ENCODE measurements around the gene KLRC4. TPM values are rescaled to one million over a fixed set of nuclear protein-coding genes. Genes with fewer than 3 reads are reported as not detected.
"Not testable (repeated sequence)": the region's sequence is repeated elsewhere in the genome, so short reads cannot be mapped to it uniquely, and the experiment has no call there.

Gene KLRC4
- total RNA-seq, 4 donors from 2014 or later: 1.4 to 2.2 TPM; not detected in 2

DNA sequence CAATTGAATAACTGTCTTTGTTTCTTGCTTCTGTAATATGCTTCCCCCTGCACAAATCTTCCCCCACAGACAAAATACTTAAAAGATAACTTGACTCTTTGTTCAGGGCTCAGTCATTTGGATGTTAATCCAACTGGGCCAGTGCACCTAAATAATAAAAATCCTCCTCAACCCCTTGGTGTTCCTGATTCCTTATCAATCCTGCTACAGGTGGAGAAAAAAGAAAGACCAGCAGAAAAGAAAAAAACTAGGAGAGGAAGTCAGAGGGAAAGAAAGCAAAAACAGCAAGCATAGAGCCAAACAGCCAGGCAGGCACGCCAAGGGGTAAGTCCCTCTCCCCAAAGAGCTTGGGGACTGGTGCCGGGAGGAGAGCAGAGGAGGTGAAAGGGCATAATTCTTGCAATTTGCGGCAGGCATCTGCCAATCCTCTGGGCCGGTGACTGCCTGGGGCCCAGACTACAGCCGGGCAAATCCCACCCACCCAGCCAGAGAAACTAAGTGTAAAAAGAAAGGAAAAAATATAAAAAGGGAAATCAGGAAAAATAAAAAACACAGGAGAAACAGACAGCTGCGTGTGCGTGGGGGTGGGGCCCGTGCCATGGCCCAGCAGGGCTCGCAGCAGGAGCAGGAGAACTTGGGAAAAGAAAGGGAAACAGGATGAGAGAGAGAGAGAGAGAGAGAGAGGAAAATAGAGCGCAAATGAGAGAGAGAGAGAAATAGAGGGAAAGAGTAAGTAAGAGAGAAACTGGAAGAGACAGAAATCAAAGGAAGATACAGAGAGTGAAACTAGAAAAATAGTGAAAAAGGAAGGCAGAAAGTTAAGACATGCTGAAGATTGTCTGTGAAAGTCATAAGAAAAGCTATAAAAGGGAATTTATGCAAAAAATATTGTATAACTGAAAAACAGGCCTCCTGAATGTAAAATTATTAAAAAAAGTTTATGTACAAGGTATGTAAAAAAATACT lies 41.1 kb downstream of the KLRC4 start:
- TF ChIP-seq POLR2AphosphoS5 (IDR thresholded peaks at IDR 0.05): no peak
- no peak for TF ChIP-seq EP300 (IDR thresholded peaks at IDR 0.05; ENCODE audit: low read depth)
- TF ChIP-seq, protein P1, sequence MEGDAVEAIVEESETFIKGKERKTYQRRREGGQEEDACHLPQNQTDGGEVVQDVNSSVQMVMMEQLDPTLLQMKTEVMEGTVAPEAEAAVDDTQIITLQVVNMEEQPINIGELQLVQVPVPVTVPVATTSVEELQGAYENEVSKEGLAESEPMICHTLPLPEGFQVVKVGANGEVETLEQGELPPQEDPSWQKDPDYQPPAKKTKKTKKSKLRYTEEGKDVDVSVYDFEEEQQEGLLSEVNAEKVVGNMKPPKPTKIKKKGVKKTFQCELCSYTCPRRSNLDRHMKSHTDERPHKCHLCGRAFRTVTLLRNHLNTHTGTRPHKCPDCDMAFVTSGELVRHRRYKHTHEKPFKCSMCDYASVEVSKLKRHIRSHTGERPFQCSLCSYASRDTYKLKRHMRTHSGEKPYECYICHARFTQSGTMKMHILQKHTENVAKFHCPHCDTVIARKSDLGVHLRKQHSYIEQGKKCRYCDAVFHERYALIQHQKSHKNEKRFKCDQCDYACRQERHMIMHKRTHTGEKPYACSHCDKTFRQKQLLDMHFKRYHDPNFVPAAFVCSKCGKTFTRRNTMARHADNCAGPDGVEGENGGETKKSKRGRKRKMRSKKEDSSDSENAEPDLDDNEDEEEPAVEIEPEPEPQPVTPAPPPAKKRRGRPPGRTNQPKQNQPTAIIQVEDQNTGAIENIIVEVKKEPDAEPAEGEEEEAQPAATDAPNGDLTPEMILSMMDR (IDR thresholded peaks at IDR 0.05): no peak
- no peak for TF ChIP-seq POLR2A (IDR thresholded peaks at IDR 0.05)
- Histone ChIP-seq H3K9me3 (no peaks in the 10 kb centered on the region), H3K36me3 (no peaks in the 10 kb centered on the region), H3K27me3 (no peaks in the 10 kb centered on the region), H3K27ac (peak overlapping the region in 2 of 4 donors; percentile 31 to 36), H3K4me3 (no peak overlapping the region), H3K4me1 (peaks cover 13 to 47% (median 32%) of the 10 kb centered on the region in 4 donors)
- intact Hi-C loops (cut with DNase I; ENCODE audit: low total_unique reads): no loop called here
- in situ Hi-C loops (cut with MboI; ENCODE audit: low pct_ligation_motif_present in 1 of 4, low pct_unique_long_range_greater_than_20kb in 1 of 4, low sequenced_read_pairs in 3 of 4): no loop called here
- DNase-seq: no peak
- WGBS, 2 donors (ENCODE audit: low coverage in 1 of 2): 82 to 85% methylated on average over 6 to 10 of the region's 10 CpGs

DNA sequence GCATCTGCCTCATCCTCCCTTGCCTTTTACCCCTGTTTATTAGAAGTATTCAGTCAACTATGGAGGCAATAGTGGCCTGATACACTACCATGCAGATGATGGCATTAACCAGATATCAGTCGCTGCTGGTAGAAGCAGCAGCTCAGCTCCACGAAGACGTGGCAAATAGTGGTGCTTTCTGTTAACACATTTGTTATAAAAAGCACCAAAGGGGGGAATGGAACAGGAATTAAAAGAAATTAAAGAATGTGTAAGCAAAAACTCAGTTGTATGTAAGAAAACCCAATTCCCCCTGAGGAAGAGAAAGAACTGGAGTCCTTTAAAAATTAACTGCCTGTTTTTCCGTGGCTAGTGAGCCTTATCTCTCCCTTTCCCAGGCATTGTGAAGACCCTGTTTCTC lies 41.8 kb downstream of the KLRC4 start:
- intact Hi-C loops (cut with DNase I; ENCODE audit: low total_unique reads); H3K27ac ChIP-seq; H3K4me3 ChIP-seq; H3K36me3 ChIP-seq; in situ Hi-C loops (cut with MboI; ENCODE audit: low pct_ligation_motif_present in 1 of 4, low pct_unique_long_range_greater_than_20kb in 1 of 4, low sequenced_read_pairs in 3 of 4); DNase-seq; H3K9me3 ChIP-seq; H3K27me3 ChIP-seq: not testable (repeated sequence)
- peaks cover 13 to 49% (median 33%) of the 10 kb centered on the region in 4 donors for H3K4me1 ChIP-seq
- 66 to 72% methylated on average over 4 of the region's 4 CpGs for WGBS, 2 donors (ENCODE audit: low coverage in 1 of 2)

DNA sequence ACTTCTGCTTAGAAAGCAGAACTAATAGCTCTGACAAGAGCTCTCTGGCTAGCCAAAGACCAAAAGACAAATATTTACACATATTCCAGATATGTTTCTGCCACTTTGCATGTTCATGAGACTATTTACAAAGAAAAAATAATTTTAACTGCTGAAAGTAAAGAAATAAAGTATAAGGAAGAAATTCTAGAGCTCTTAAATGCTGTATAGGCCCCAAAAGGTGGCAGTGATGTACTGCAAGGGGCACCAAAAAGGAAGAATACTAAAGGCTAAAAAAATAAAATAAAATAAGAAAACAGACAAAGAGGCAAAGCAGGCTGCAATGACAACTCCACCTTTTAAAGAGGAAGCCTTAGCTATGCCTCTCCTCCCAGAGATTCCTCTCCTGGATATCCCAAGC lies 42.7 kb downstream of the KLRC4 start:
- H3K27me3 ChIP-seq: no peaks in the 10 kb centered on the region
- intact Hi-C loops (cut with DNase I; ENCODE audit: low total_unique reads) (no loop called here), in situ Hi-C loops (cut with MboI; ENCODE audit: low pct_ligation_motif_present in 1 of 4, low pct_unique_long_range_greater_than_20kb in 1 of 4, low sequenced_read_pairs in 3 of 4) (no loop called here)
- peak overlapping the region; percentile 89 to 96 (median 94) for H3K27ac ChIP-seq
- no peaks in the 10 kb centered on the region for H3K9me3 ChIP-seq
- TF ChIP-seq, protein P1 (IDR thresholded peaks at IDR 0.05): peak in 4 of 5 experiments; percentile 8 to 24 (median 20)
- no peak for TF ChIP-seq EP300 (IDR thresholded peaks at IDR 0.05; ENCODE audit: low read depth)
- no peak overlapping the region for H3K4me3 ChIP-seq
- no peak for DNase-seq
- H3K36me3 ChIP-seq: no peaks in the 10 kb centered on the region
- H3K4me1 ChIP-seq: peaks cover 13 to 50% (median 35%) of the 10 kb centered on the region in 4 donors

DNA sequence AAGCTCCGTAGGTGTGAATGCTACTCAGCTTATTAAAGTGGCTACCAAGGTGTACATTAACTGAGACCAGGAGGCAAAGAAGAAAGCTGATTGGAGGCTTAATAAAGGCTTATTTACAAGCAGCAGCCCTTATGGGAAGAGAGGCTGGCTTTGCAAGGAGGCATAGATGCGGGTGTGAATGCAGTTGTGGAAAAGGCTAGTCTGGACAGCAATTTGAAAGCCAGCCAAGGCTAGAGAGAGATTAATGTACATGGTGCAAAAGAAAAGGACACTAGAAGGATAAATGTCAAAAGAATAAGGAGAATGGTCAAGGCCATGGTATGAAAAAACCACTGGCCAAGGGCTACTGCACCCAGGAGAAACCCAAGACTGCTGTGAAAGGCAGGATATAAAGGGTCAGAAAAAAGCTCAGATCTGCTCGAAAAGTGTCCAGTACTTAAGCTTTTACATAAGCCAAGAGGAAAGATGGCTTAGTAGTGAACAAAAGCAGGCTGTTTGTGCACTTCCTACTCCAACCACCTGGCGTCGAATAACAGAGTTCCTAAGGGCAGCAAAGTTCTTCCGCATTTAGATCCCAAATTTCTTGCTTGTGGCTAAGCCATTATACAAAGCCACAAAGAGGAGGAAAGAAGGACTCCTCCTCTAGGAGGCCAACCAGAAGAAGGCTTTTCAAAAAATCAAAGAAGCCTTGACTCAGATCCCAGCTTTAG lies 43.7 kb downstream of the KLRC4 start:
- no peaks in the 10 kb centered on the region for H3K27me3 ChIP-seq
- in situ Hi-C loops (cut with MboI; ENCODE audit: low pct_ligation_motif_present in 1 of 4, low pct_unique_long_range_greater_than_20kb in 1 of 4, low sequenced_read_pairs in 3 of 4): no loop called here
- no peaks in the 10 kb centered on the region for H3K9me3 ChIP-seq
- peak overlapping the region in 3 of 4 donors; percentile 60 to 63 (median 61) for H3K4me3 ChIP-seq
- WGBS, 2 donors (ENCODE audit: low coverage in 1 of 2): 22 to 28% methylated on average over 6 of the region's 6 CpGs
- no peak for DNase-seq
- intact Hi-C loops (cut with DNase I; ENCODE audit: low total_unique reads): no loop called here
- TF ChIP-seq POLR2A (IDR thresholded peaks at IDR 0.05): no peak
- TF ChIP-seq, protein P1 (IDR thresholded peaks at IDR 0.05): peak in 3 of 5 experiments; percentile 27 to 41 (median 36)
- peak overlapping the region; percentile 89 to 96 (median 94) for H3K27ac ChIP-seq
- H3K4me1 ChIP-seq: peaks cover 13 to 42% (median 29%) of the 10 kb centered on the region in 4 donors
- no peaks in the 10 kb centered on the region for H3K36me3 ChIP-seq

Data from transverse colon (tissue), 4 donors.